GM12873 (cell line): Measurements from ENCODE around the gene CELF4.

Experiments
- CTCF ChIP-seq: IDR thresholded peaks from 2 replicates; pipeline ENCODE4 v1.5.1; 2012; ENCODE audit warnings: low read depth, mild to moderate bottlenecking, moderate library complexity, low read length, control low read depth; ENCODE audit not compliant: insufficient read depth; ENCODE audit errors: missing control alignments

Gene CELF4

DNA sequence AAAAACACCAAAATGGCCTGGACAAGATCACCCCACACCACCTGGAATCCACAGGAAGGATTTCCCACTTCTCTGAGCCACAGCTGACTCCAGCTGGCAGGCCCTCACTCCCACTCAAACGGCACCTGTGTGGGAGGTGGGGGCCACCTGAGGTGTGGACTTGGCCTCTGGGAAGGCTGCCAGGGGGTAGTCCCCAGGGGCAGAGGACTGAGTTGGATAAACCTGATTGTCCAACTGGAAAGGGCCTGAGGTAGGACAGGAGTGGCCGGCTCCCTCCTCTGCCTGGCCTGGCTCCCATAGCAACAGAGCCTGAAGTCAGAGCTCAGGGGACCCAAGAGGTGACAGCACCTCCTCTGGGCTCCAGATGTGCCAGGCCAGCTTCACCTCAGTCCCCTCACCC, 300.2 kb downstream of the CELF4 start:
- TF ChIP-seq CTCF: no peak

DNA sequence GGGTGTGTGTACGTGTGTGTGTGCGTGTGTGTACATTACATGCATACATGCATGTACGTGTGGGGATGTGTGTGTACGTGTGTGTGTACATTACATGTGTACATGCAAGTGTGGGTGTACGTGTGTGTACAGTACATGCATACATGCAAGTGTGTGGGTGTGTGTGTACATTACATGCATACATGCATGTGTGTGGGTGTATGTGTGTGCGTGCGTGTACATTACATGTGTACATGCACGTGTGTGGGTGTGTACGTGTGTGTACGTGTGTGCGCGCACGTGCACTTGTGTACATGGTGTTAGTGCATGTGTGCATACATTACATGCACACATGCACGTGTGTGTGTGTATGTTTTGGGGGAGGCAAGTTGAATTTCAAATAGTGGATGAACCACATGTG, 300.6 kb downstream of the CELF4 start:
- TF ChIP-seq CTCF: no peak

GRCh38 chr18:37261988-37262387, 303.6 kb downstream of the CELF4 start:
- no peak for TF ChIP-seq CTCF

DNA sequence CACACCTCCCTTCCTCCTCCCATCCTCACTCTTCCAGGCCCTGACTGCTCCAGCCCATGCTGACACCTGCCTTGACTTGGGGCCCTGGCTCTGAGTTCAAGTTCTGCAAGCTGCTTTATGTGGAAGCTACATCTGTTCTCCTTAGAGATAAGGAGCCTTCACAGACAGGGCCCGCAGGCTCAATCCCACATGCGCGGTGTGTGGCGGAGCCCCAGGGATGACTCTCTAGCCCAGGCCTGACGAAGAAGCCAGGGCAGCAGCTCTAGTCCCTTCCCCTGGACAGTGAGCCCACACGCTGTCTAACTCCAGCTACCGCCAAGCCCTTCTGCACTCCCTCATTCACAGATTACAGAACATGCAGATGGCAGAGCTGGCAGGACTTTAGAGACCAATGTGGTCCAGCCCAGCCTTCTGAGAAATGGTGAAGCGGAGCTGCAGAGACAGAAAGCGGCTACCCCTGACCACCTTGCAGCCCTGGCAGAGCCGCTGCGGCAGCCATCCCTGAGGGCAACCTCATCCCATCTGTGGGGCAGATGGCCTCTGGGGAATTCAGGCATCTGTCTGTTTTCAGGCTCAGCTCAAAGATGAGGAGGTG, 304.3 kb downstream of the CELF4 start:
- no peak for TF ChIP-seq CTCF

DNA sequence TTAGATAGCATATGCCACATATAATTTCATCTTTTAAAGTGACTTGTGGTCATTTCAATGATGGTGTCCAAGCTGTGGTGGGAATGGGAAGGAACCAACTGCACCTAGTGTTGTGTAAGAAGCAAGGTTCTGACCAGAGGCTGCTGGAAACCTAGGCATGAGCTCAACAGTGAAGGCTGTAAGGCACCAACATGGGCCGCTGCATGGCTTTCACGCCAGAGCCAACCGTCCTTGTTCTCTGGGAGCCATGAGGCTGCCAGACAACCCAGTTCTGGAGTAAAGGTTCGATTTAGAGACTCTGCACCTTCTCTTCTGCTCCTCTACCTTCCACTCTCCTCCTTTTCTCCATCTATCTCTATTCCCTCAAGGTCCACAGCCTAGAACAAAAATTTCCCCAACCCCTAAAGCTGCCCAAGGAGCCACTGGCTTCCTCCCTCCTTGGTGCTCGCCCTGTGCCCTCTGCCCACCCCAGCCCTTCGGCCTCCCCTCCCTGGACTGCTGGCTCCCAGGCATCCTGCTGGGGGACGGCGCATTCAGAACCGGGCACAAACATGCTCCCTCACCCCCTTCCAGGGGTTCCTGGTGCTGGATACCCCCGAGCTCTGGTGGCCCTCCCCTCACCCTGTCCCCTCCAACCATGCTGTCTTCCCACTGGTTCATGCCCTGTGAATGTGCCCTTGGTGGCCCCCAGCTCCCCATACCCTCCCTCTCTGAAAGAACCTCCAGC, 305.1 kb downstream of the CELF4 start:
- TF ChIP-seq CTCF: no peak

GRCh38 chr18:37259711-37260110, 305.9 kb downstream of the CELF4 start:
- TF ChIP-seq CTCF: no peak

- TF ChIP-seq CTCF: no peak
Measured at GRCh38 chr18:37258819-37259218, 306.8 kb downstream of the CELF4 start.
